ENCODE data around the gene FRAT1.
A peak's percentile ranks its signal among the peaks of the same experiment; 100 is the strongest.
"Not testable (repeated sequence)": the region's sequence is repeated elsewhere in the genome, so short reads cannot be mapped to it uniquely, and the experiment has no call there.

Gene FRAT1

DNA sequence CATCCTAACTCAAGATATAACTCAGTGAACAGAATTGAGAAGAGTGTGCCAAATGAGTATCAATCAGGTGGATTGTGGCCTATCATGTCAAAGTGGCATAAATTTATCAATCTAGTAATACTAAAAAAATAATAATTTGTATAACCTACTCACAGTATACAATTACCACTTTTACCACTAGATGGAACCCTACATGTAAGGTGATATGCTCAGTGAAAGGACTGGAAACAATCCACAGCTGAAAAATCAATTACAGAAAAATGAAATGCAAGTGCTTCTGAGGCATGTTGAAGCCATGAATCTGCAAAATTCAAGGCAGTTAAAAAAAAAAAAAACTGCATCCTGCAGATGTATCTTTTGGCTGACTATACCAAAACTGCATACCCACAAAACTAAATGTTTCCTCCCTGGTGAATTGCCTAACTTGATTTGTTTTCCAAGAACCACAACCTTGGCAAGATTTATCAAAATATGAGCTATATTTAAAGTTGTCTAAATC lies 40.5 kb upstream of the FRAT1 start:
- DNase-seq (ENCODE audit: extremely low read depth, insufficient read length) = peak; percentile 41
- Histone ChIP-seq H3K4me3 (replicated peaks; ENCODE audit: low read depth, low read length) (no peak overlapping the region), H3K36me3 (ENCODE audit: control insufficient read depth, insufficient read depth, low read length) (no peaks in the 10 kb centered on the region), H3K27me3 (replicated peaks; ENCODE audit: control insufficient read depth, insufficient read depth, low read length) (no peaks in the 10 kb centered on the region)
- TF ChIP-seq, protein P1, sequence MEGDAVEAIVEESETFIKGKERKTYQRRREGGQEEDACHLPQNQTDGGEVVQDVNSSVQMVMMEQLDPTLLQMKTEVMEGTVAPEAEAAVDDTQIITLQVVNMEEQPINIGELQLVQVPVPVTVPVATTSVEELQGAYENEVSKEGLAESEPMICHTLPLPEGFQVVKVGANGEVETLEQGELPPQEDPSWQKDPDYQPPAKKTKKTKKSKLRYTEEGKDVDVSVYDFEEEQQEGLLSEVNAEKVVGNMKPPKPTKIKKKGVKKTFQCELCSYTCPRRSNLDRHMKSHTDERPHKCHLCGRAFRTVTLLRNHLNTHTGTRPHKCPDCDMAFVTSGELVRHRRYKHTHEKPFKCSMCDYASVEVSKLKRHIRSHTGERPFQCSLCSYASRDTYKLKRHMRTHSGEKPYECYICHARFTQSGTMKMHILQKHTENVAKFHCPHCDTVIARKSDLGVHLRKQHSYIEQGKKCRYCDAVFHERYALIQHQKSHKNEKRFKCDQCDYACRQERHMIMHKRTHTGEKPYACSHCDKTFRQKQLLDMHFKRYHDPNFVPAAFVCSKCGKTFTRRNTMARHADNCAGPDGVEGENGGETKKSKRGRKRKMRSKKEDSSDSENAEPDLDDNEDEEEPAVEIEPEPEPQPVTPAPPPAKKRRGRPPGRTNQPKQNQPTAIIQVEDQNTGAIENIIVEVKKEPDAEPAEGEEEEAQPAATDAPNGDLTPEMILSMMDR (IDR thresholded peaks at IDR 0.05; ENCODE audit: insufficient read depth, low read length, poor library complexity, severe bottlenecking) = peak; percentile 61

DNA sequence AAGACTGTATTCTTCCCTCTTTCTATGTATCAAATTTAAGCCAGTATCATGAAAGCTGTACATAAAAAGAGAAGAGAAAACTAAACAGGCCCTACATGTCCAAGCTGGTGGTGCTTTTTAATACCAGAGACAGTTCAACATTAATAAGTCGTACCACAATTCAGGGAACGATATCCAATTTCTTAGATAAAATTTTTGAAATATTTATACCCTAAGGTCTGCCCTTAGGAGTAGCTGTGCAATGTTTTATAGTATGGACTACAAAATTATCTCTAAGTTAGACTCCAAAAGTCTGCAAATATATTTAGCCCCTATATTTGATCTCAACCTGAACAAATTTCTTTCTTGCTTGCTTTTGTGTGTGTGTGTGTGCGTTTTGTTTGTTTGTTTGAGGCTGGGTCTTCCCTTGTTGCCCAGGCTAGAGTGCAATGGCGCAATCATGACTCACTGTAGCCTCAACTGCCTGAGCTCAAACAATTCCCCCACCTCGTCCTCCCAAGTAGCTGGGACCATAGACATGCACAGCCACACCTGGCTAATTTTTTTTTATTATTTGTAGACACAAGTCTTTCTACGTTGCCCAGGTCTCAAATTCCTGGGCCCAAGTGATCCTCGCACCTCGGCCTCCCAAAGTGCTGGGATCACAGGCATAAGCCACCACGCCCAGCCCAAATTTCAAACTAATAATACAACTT lies 39.8 kb upstream of the FRAT1 start:
- Histone ChIP-seq H3K4me3 (replicated peaks; ENCODE audit: low read depth, low read length) (no peak overlapping the region), H3K27me3 (replicated peaks; ENCODE audit: control insufficient read depth, insufficient read depth, low read length) (no peaks in the 10 kb centered on the region), H3K36me3 (ENCODE audit: control insufficient read depth, insufficient read depth, low read length) (no peaks in the 10 kb centered on the region)
- DNase-seq (ENCODE audit: extremely low read depth, insufficient read length) = no peak
- TF ChIP-seq, protein P1 (IDR thresholded peaks at IDR 0.05; ENCODE audit: insufficient read depth, low read length, poor library complexity, severe bottlenecking) = no peak

DNA sequence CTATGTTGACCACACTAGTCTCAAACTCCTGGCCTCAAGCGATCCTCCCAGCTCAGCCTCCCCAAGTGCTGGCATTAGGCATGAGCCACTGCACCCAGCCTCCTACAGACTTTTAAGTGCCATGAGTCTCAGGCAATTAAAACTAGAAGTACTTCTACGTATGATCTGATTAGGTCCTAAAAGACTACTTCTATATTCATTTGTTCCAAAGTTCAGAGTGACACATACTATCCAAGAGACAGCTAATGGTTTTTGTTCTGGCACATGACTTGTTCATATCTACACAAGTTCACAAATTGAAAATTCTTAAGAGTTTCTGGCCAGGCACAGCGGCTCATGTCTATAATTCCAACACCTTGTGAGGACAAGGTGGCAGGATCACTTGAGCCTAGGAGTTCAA lies 38.3 kb upstream of the FRAT1 start:
- TF ChIP-seq, protein P1 (IDR thresholded peaks at IDR 0.05; ENCODE audit: insufficient read depth, low read length, poor library complexity, severe bottlenecking) = no peak
- no peak overlapping the region for H3K4me3 ChIP-seq (replicated peaks; ENCODE audit: low read depth, low read length)
- no peak for DNase-seq (ENCODE audit: extremely low read depth, insufficient read length)
- H3K36me3 ChIP-seq (ENCODE audit: control insufficient read depth, insufficient read depth, low read length) = no peaks in the 10 kb centered on the region
- H3K27me3 ChIP-seq (replicated peaks; ENCODE audit: control insufficient read depth, insufficient read depth, low read length) = no peaks in the 10 kb centered on the region

DNA sequence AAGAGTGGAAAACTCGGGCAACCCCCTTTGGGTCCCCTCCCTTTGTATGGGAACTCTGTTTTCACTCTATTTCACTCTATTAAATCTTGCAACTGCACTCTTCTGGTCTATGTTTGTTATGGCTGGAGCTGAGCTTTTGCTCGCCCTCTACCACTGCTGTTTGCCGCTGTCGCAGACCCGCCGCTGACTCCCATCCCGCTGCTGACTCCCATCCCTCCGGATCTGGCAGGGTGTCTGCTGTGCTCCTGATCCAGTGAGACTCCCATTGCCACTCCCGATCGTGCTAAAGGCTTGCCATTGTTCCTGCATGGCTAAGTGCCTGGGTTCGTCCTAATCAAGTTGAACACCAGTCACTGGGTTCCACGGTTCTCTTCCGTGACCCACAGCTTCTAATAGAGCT lies 29.0 kb upstream of the FRAT1 start:
- not testable (repeated sequence) for H3K36me3 ChIP-seq (ENCODE audit: control insufficient read depth, insufficient read depth, low read length); DNase-seq (ENCODE audit: extremely low read depth, insufficient read length)

DNA sequence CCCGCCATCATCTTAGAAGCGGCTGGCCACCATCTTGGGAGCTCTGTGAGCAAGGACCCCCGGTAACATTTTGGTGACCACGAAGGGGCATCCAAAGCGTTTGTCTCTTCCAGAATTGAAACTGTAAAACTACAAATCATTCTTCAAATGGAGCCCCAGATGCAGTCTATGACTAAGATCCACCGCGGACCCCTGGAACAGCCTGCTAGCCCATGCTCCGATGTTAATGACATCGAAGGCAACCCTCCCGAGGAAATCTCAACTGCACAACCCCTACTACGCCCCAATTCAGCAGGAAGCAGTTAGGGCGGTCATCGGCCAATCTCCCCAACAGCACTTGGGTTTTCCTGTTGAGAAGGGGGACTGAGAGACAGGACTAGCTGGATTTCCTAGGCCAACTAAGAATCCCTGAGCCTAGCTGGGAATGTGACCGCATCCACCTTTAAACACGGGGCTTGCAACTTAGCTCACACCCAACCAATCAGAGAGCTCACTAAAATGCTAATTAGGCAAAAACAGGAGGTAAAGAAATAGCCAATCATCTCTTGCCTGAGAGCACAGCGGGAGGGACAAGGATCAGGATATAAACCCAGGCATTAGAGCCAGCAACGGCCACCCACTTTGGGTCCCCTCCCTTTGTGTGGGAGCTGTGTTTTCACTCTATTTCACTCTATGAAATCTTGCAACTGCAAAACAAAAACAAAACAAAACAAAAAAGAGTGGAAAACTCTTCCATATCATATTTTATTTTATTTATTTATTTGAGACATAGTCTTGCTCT lies 28.3 kb upstream of the FRAT1 start:
- H3K4me3 ChIP-seq (replicated peaks; ENCODE audit: low read depth, low read length); DNase-seq (ENCODE audit: extremely low read depth, insufficient read length): not testable (repeated sequence)

More for the DNA sequence above, 29.0 kb upstream of the FRAT1 start:
- H3K4me3 ChIP-seq (replicated peaks; ENCODE audit: low read depth, low read length); H3K27me3 ChIP-seq (replicated peaks; ENCODE audit: control insufficient read depth, insufficient read depth, low read length): not testable (repeated sequence)

DNA sequence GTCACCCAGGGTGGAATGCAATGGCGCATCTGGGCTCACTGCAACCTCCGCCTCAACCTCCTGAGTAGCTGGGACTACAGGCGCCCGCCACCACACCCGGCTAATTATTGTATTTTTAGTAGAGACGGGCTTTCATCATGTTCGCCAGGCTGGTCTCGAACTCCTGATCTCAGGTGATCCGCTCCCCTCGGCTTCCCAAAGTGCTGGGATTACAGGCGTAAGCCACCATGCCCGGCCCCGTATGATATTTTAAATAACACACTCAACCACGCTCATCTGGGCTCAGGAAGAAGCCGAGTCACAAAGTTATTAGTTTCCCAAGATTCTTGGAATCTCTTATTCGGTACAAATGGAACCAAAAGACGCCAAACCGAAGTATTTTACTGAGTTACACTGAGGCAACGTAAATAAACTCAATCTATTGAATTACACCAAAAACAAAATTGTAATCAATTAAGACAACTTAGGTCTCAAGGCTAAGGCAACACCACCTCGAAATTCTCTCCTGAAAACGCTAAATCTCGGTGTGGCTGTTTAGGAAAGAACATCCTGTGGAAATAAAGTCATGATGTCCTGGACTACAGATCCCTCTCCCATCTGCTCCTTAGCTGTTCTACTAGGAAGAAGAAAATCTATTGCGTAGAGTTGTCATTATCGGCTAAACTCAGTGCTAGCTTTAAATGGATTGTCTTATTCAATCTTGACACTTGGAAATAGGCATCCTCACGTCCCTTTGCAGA lies 27.5 kb upstream of the FRAT1 start:
- DNase-seq (ENCODE audit: extremely low read depth, insufficient read length) = no peak
- no peaks in the 10 kb centered on the region; the same call in 1 of the 2 replicates for H3K36me3 ChIP-seq (ENCODE audit: control insufficient read depth, insufficient read depth, low read length)
- H3K4me3 ChIP-seq (replicated peaks; ENCODE audit: low read depth, low read length) = peak overlapping the region; percentile 87
- no peaks in the 10 kb centered on the region for H3K27me3 ChIP-seq (replicated peaks; ENCODE audit: control insufficient read depth, insufficient read depth, low read length)
- TF ChIP-seq, protein P1 (IDR thresholded peaks at IDR 0.05; ENCODE audit: insufficient read depth, low read length, poor library complexity, severe bottlenecking) = no peak

More for the DNA sequence above, 28.3 kb upstream of the FRAT1 start:
- not testable (repeated sequence) for H3K27me3 ChIP-seq (replicated peaks; ENCODE audit: control insufficient read depth, insufficient read depth, low read length); H3K36me3 ChIP-seq (ENCODE audit: control insufficient read depth, insufficient read depth, low read length)

Measured in GM06990 (cell line).